ENCODE data around the gene TTC23. TPM values are rescaled to one million over a fixed set of nuclear protein-coding genes. Genes with fewer than 3 reads are reported as not detected.

TTC23 gene
- total and polyA plus RNA-seq, 8 donors = 3.8 to 75.3 (median 14.8) TPM

- DNase-seq = no peak
- Histone ChIP-seq H3K4me3 (no peak overlapping the region), H3K36me3 (peaks cover 0 to 8% (median 5%) of the 10 kb centered on the region in 4 donors), H3K27ac (no peak overlapping the region), H3K27me3 (no peaks in the 10 kb centered on the region), H3K9me3 (no peaks in the 10 kb centered on the region), H3K4me1 (peaks cover 0 to 4% (median 0%) of the 10 kb centered on the region in 4 donors)
- TF ChIP-seq EP300 (IDR thresholded peaks at IDR 0.05) = no peak
- TF ChIP-seq CTCF (IDR thresholded peaks at IDR 0.05) = no peak
- TF ChIP-seq POLR2A (IDR thresholded peaks at IDR 0.05) = no peak
- TF ChIP-seq POLR2AphosphoS5 (IDR thresholded peaks at IDR 0.05) = no peak
- intact Hi-C loops (cut with DNase I; ENCODE audit: low total_unique reads) = no loop called here
Observed at GRCh38 chr15:99283717-99284116, 34.3 kb upstream of the TTC23 start.

GRCh38 chr15:99282586-99282985 lies 33.2 kb upstream of the TTC23 start:
- intact Hi-C loops (cut with DNase I; ENCODE audit: low total_unique reads) = no loop called here
- Histone ChIP-seq H3K9me3 (no peaks in the 10 kb centered on the region), H3K27ac (no peak overlapping the region), H3K4me1 (peaks cover 0 to 4% (median 0%) of the 10 kb centered on the region in 4 donors), H3K4me3 (no peak overlapping the region), H3K36me3 (peaks cover 0 to 6% (median 2%) of the 10 kb centered on the region in 4 donors), H3K27me3 (no peaks in the 10 kb centered on the region)
- no peak for TF ChIP-seq CTCF (IDR thresholded peaks at IDR 0.05)
- no peak for TF ChIP-seq EP300 (IDR thresholded peaks at IDR 0.05)
- TF ChIP-seq POLR2A (IDR thresholded peaks at IDR 0.05) = no peak
- TF ChIP-seq POLR2AphosphoS5 (IDR thresholded peaks at IDR 0.05) = no peak
- 91 to 95% (median 93%) methylated on average over 5 of the region's 5 CpGs for WGBS, 5 donors
- no peak for DNase-seq

- Histone ChIP-seq H3K36me3 (peaks cover 0 to 6% (median 2%) of the 10 kb centered on the region in 4 donors), H3K9me3 (no peaks in the 10 kb centered on the region), H3K27me3 (no peaks in the 10 kb centered on the region), H3K27ac (no peak overlapping the region), H3K4me3 (no peak overlapping the region), H3K4me1 (peaks cover 0 to 4% (median 0%) of the 10 kb centered on the region in 4 donors)
- intact Hi-C loops (cut with DNase I; ENCODE audit: low total_unique reads) = no loop called here
- DNase-seq = no peak
- TF ChIP-seq EP300 (IDR thresholded peaks at IDR 0.05) (no peak), POLR2A (IDR thresholded peaks at IDR 0.05) (no peak), CTCF (IDR thresholded peaks at IDR 0.05) (no peak), POLR2AphosphoS5 (IDR thresholded peaks at IDR 0.05) (no peak)
Observed at GRCh38 chr15:99282121-99282520, 32.7 kb upstream of the TTC23 start.

GRCh38 chr15:99279827-99280226 lies 30.4 kb upstream of the TTC23 start:
- no peak overlapping the region for H3K4me3 ChIP-seq
- intact Hi-C loops (cut with DNase I; ENCODE audit: low total_unique reads) = no loop called here
- TF ChIP-seq POLR2AphosphoS5 (IDR thresholded peaks at IDR 0.05) (no peak), CTCF (IDR thresholded peaks at IDR 0.05) (no peak), EP300 (IDR thresholded peaks at IDR 0.05) (no peak), POLR2A (IDR thresholded peaks at IDR 0.05) (no peak)
- H3K27me3 ChIP-seq = no peaks in the 10 kb centered on the region
- H3K4me1 ChIP-seq = peaks cover 0 to 4% (median 0%) of the 10 kb centered on the region in 4 donors
- no peaks in the 10 kb centered on the region for H3K9me3 ChIP-seq
- H3K27ac ChIP-seq = no peak overlapping the region
- 88 to 96% (median 92%) methylated on average over 3 of the region's 3 CpGs for whole genome bisulfite sequencing, 5 donors
- DNase-seq = no peak
- peaks cover 0 to 6% (median 2%) of the 10 kb centered on the region in 4 donors for H3K36me3 ChIP-seq
